Cardiac muscle cell (in vitro differentiated cells and primary cell): ENCODE data around the gene TMEM35B. TPM values are rescaled to one million over a fixed set of nuclear protein-coding genes. Genes with fewer than 3 reads are reported as not detected.
"Not testable (repeated sequence)": the region's sequence is repeated elsewhere in the genome, so short reads cannot be mapped to it uniquely, and the experiment has no call there.

ENCODE experiments used
- DNase-seq, 2 donors: peaks; one replicate each; pipeline versions ENCODE4 v3.0.0 to v3.0.0-alpha.2; 2010 to 2017; ENCODE audit warnings: low read depth in 1 of 2, low spot score in 1 of 2
- H3K27ac ChIP-seq: fragments of 200-600 bp; sonication (generic); 2 replicates; pipeline ENCODE4 v1.5.1; 2016
- H3K27me3 ChIP-seq: fragments of 200-600 bp; sonication (generic); 2 replicates; pipeline ENCODE4 v1.6.0; 2016; ENCODE audit warnings: control low read depth
- H3K36me3 ChIP-seq: fragments of 200-600 bp; sonication (generic); 2 replicates; pipeline ENCODE4 v1.5.1; 2016; ENCODE audit warnings: control low read depth
- H3K4me1 ChIP-seq: fragments of 200-600 bp; sonication (generic); 2 replicates; pipeline ENCODE4 v1.8.1; 2017; ENCODE audit warnings: low read depth, mild to moderate bottlenecking, mixed run types
- H3K4me3 ChIP-seq: fragments of 200-600 bp; sonication (generic); 2 replicates; pipeline ENCODE4 v1.5.1; 2016; ENCODE audit warnings: mild to moderate bottlenecking
- H3K9me3 ChIP-seq: fragments of 200-600 bp; sonication (generic); 2 replicates; pipeline ENCODE4 v1.5.1; 2017; ENCODE audit warnings: low read depth, mild to moderate bottlenecking, control low read depth
- polyA plus RNA-seq: library from polyadenylated mRNA; unstranded; fragments of >200 nt; fragmentation: Nextera tagmentation; extraction: Ambion mirVana; gene quantifications from 2 replicates; pipeline ENCODE4 v1.2.1, GENCODE V29; 2016
- total RNA-seq: library from RNA; depleted of rRNA; stranded (reverse); fragments of >200 nt; gene quantifications from 2 replicates; pipeline ENCODE4 v1.2.3, GENCODE V29; 2016
- TF ChIP-seq, protein P1 (sequence below): IDR thresholded peaks from 2 replicates; pipeline ENCODE4 v1.5.1; 2012; ENCODE audit warnings: low read depth, mild to moderate bottlenecking, low read length

TMEM35B gene
- total and polyA plus RNA-seq, 2 experiments from 2014 or later: 14.5 to 24.3 TPM

DNA sequence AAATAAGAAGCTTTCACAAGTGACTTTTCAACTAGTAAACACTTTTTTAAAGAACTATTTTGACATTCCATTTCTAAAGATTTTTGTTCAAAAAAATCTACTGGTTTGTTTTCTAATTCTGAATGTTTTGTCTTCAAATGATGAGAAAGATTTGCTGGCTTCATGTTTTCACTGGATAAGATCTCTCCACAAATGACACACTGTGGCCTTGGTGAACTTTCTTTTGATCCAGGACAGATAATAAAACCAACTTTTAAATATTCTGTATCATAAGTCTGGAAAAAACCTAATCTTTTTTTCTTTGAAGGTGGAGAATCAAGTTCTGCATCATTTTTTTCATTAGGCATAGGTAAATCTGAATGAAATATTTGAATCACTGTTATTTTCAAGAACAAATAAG, 3.4 kb upstream of the TMEM35B start:
- DNase-seq: no peak
- H3K36me3 ChIP-seq: peaks cover 9% of the 10 kb centered on the region
- TF ChIP-seq, protein P1, sequence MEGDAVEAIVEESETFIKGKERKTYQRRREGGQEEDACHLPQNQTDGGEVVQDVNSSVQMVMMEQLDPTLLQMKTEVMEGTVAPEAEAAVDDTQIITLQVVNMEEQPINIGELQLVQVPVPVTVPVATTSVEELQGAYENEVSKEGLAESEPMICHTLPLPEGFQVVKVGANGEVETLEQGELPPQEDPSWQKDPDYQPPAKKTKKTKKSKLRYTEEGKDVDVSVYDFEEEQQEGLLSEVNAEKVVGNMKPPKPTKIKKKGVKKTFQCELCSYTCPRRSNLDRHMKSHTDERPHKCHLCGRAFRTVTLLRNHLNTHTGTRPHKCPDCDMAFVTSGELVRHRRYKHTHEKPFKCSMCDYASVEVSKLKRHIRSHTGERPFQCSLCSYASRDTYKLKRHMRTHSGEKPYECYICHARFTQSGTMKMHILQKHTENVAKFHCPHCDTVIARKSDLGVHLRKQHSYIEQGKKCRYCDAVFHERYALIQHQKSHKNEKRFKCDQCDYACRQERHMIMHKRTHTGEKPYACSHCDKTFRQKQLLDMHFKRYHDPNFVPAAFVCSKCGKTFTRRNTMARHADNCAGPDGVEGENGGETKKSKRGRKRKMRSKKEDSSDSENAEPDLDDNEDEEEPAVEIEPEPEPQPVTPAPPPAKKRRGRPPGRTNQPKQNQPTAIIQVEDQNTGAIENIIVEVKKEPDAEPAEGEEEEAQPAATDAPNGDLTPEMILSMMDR: no peak
- H3K27ac ChIP-seq: no peak overlapping the region
- H3K27me3 ChIP-seq: no peaks in the 10 kb centered on the region
- H3K4me1 ChIP-seq: peaks cover 9% of the 10 kb centered on the region
- H3K4me3 ChIP-seq: no peak overlapping the region
- H3K9me3 ChIP-seq: no peaks in the 10 kb centered on the region

DNA sequence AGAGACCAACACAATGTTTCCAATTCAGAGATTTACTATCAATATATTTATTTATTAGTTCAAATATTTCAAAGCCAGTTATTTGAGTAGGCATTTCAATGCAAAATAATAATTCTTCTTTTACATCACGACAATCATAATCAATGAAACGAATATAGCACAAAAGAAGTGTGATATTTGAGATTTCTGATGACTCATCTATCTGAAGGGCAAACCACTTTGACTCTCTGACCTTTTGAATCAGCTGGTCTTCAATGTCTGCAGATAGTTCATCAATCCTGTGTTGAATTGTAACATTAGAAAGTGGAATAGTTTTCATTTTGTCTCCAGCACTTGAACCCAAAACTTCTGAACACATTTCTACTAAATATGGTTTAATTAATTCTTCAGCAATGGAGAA, 3.0 kb upstream of the TMEM35B start:
- H3K27ac ChIP-seq: no peak overlapping the region
- no peak for DNase-seq
- TF ChIP-seq, protein P1: no peak
- H3K36me3 ChIP-seq: peaks cover 9% of the 10 kb centered on the region
- no peaks in the 10 kb centered on the region for H3K27me3 ChIP-seq
- H3K4me3 ChIP-seq: no peak overlapping the region
- H3K9me3 ChIP-seq: no peaks in the 10 kb centered on the region
- peaks cover 9% of the 10 kb centered on the region for H3K4me1 ChIP-seq

DNA sequence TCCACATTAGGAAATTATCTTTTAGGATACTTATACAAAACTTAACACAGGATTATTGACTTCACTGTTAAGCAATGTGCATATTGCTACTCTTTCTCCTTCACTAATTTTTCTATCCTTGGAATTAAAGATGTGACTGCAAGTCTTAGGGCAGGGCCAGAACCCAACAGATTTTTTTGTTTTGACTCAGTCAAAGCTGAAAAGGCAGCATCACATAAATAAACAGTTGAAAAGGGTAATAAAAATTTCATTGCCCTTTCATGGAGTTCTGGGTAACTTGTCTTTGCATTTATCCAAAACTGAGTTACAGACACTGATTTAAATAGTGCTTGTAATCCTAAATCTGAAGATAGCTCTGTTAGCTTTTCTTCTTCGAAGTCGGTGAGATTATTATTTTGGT, 1.9 kb upstream of the TMEM35B start:
- TF ChIP-seq, protein P1: no peak
- peaks cover 9% of the 10 kb centered on the region for H3K4me1 ChIP-seq
- no peaks in the 10 kb centered on the region for H3K27me3 ChIP-seq
- no peaks in the 10 kb centered on the region for H3K9me3 ChIP-seq
- H3K4me3 ChIP-seq: no peak overlapping the region
- H3K36me3 ChIP-seq: peaks cover 9% of the 10 kb centered on the region
- DNase-seq: no peak
- H3K27ac ChIP-seq: no peak overlapping the region

DNA sequence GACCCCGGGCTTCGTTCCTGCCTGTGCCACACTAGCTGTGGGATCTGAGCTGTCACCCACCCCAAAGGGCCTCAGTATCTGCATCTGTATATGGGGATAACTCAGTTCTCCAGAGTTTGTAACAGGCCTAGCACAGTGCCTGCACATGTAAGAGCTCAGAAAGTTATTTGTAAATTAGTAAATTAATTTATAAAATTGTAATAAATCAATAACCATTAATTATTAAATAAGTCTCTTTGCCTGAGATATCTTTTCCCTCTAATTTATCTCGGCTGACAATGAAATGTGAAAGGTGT, 410 bp upstream of the TMEM35B start:
- not testable (repeated sequence) for H3K9me3 ChIP-seq, H3K27ac ChIP-seq

DNA sequence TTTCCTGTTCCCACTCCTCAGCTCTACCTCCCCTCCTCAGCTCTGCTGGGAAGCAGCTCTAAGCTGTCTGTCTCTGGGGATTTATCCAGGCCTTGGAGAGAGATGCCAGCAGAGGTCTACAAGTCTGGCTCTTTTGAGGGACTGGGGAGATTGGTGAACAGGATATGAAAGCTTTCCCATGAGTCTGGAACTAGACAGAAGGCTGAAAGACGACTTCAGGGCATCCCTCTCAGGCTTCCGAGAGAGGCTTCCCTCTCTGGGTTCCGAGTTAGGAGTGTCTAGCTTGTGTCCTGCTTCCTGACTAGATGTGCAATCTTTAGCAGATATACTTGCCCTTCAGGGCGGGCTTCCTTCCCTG, 733 bp downstream of the TMEM35B start:
- Histone ChIP-seq H3K4me3 (peak overlapping the region; percentile 64), H3K27ac (peak overlapping the region; percentile 49), H3K27me3 (no peaks in the 10 kb centered on the region), H3K4me1 (peaks cover 9% of the 10 kb centered on the region), H3K9me3 (no peaks in the 10 kb centered on the region), H3K36me3 (peaks cover 6% of the 10 kb centered on the region)
- TF ChIP-seq, protein P1: no peak
- peak; percentile 11 to 50 for DNase-seq

More for the DNA sequence above, 410 bp upstream of the TMEM35B start:
- not testable (repeated sequence) for H3K36me3 ChIP-seq, H3K27me3 ChIP-seq, DNase-seq, H3K4me1 ChIP-seq
- peak overlapping the region; percentile 64 for H3K4me3 ChIP-seq

DNA sequence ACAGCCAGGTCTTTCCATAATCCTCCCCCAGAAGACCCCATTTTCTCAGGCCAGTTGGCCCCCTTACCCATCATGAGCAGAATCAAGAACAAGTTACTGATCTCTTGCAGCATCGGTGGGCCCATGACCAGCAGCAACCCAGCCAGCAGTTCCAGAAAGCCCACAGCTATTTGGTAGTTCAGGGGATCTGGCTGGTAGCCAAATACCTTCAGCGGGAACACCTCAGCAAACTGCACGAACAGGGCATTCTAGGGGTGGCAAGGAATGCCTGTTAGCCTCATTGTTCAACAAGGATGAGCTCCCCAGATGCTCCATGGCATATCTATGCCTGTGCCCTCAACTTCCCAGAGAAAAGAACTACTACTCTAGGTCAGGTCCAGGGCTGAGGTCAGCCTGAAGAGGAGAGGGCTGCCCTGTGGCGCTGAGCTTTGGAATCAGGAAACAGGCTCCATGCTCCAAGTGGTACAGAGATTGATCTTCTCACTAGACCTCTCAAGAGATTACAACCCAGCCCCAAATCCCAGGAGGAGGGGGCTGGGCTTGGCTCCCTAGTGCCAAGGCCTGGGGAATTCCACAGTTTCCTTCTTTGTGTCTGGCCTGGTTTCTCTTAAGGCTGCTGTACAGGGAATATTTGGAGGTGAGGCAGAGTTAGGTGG, 1.3 kb downstream of the TMEM35B start:
- peak; percentile 29 to 31 for DNase-seq
- Histone ChIP-seq H3K4me3 (peak overlapping the region; percentile 64), H3K27me3 (no peaks in the 10 kb centered on the region), H3K36me3 (peaks cover 6% of the 10 kb centered on the region), H3K27ac (no peak overlapping the region), H3K4me1 (peaks cover 9% of the 10 kb centered on the region), H3K9me3 (no peaks in the 10 kb centered on the region)
- TF ChIP-seq, protein P1: no peak
